Stimulated activated CD4-positive, alpha-beta T cell treated with anti-CD3 and anti-CD28 coated beads, Interleukin-1b, Interleukin-23, amount 100 ng/mL, for 48 hours (primary cell): Measurements from ENCODE around the gene SHC2.
A peak's percentile ranks its signal among the peaks of the same experiment; 100 is the strongest.

Experiments
- DNase-seq: peaks from one replicate; pipeline ENCODE4 v3.0.0-alpha.2; 2020

SHC2 gene, protein sequence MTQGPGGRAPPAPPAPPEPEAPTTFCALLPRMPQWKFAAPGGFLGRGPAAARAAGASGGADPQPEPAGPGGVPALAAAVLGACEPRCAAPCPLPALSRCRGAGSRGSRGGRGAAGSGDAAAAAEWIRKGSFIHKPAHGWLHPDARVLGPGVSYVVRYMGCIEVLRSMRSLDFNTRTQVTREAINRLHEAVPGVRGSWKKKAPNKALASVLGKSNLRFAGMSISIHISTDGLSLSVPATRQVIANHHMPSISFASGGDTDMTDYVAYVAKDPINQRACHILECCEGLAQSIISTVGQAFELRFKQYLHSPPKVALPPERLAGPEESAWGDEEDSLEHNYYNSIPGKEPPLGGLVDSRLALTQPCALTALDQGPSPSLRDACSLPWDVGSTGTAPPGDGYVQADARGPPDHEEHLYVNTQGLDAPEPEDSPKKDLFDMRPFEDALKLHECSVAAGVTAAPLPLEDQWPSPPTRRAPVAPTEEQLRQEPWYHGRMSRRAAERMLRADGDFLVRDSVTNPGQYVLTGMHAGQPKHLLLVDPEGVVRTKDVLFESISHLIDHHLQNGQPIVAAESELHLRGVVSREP

GRCh38 chr19:460877-461720, at the start of gene SHC2:
Gene SHC2 (minus strand): TSS chr19:461033. CDS start chr19:460996, 37 bp downstream.
- DNase-seq: no peak

- no peak for DNase-seq
These were observed 47.6 kb upstream of the SHC2 start for GRCh38 chr19:508204-509150.

DNA sequence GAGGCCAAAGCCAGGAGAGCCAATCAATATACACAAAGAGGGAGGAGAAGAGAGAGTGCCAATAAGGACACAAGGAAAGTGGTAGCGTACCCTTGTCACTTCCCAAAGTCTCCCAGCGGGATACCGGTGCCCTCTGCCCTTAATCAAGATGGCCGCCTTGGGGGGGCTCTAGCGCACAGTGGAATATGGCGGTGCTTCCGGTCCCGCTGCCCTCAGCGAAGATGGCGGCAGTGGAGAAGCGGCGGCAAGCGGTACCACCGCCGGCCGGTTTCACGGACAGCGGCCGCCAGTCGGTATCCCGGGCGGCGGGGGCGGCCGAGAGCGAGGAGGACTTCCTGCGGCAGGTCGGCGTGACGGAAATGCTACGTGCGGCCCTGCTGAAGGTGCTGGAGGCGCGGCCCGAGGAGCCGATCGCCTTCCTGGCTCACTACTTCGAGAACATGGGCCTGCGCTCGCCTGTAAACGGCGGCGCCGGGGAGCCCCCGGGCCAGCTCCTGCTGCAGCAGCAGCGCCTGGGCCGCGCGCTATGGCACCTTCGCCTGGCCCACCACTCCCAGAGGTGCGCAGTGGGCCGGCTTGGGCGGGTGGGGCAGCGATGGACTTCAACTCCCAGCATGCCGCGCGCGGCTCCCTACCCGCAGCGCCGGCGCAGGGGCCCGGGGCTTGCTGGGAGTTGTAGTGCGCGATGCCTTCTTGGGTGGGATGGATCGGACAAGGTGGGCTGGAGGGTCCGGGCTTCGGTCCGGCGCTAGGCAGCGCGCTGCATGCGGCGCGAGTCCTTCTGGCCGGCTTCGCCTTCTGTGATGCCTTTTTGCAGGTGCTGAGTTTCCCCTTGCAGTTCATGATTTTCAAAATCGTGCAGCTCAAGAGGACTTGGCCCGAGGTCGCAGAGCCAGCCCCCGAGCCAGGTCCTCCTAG, 46.7 kb upstream of the SHC2 start, which contains the start of gene TPGS1:
Gene TPGS1 (plus strand): TSS at position 212 of the 918 bp plus-strand sequence. CDS start 10 bp downstream, at position 222.
- DNase-seq: peak; percentile 87

- DNase-seq: peak; percentile 95
These were observed 45.8 kb upstream of the SHC2 start for GRCh38 chr19:506404-507285.

- DNase-seq: no peak
These were observed 43.8 kb upstream of the SHC2 start for GRCh38 chr19:504616-505015.

GRCh38 chr19:501646-502045, 40.8 kb upstream of the SHC2 start:
- DNase-seq: no peak

DNA sequence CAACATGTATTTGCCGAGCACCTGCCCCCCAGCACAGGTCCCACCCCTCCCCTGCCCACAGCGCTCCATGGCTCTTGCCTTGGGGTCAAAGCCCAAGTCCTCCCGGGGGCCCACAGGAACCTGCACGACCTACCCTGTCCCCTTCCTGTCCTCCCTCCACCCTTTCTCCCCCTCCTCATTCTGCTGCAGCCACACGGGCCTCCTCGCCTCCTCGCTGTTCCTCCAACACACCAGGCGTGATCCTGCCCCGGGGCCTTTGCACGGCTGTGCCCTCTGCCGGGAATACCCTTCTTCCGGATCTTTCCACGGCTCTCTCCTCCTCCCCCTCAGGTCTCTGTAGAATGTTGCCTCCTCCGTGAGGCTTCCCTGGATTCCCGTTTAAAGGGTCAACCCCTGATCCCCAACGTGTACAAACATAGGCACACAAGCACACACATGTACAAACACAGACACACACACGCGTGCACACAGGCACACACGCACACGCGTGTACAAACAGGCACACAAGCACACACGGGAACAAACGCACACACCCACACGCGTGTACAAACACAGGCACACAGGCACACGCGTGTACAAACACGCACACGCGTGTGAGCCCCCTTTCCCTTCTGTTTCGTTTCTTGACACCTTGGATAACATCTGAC, 38.3 kb upstream of the SHC2 start:
- no peak for DNase-seq

- DNase-seq: no peak
These were observed 37.7 kb upstream of the SHC2 start for GRCh38 chr19:498511-498891.

GRCh38 chr19:497869-498510, 37.2 kb upstream of the SHC2 start:
- no peak for DNase-seq

DNA sequence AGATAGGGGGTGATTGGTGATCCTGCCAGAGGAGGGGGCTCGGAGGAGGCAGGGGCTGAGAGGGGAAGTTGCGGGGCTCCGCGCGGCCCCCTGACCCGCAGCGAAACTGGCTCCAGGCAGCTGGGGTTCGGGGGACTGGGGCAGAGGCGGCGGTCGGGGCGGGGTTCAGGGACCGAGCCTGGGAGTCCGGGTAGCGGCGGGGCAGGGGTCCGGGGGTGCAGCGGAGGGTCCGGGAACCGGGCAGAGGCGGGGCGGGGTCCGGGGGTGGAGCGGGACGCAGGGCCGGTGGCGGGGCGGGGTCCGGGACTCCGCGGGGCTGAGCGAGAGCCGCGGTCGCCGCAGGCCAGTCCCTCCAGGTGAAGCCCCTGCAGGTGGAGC, 36.6 kb upstream of the SHC2 start:
- no peak for DNase-seq

DNA sequence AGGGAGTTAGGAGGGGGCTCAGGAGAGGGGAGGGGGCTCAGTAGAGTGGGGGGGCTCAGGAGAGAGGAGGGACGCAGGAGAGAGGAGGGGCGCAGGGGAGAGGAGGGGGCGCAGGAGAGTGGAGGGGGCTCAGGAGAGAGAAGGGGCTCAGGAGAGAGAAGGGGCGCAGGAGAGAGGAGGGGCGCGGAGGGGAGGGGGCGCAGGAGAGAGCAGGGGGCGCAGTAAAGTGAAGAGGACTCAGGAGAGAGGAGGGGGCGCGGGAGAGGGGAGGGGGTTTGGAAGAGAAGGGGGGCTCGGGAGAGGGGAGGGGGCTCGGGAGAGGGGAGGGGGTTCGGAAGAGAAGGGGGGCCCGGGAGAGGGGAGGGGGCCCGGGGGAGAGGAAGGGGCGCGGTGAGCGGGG, 36.2 kb upstream of the SHC2 start:
- DNase-seq: no peak

DNA sequence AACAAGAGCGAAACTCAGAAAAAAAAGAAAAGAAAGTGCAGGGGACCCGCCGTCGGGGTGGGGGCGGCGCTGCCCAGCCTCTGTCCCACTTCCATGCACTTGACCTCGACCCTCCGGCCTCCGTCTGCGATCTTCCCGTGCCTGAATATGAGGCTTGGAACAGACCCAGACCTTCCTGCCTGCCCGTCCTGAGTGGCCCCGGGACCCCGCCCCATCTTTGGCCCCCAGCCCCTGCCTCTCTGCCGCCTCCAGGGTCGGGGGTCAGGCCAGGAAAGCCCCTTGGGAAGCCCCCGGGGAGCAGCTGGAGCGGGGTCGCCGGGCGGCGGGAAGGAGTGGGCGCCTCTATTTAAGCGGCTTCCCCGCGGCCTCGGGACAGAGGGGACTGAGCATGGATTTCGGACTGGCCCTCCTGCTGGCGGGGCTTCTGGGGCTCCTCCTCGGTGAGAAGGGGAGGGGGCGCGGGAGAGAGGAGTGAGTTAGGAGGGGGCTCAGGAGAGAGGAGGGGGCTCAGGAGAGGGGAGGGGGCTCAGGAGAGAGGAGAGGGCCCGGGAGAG, 35.4 kb upstream of the SHC2 start, which contains the start of gene MADCAM1:
Gene MADCAM1 (plus strand): TSS at position 375 of the 554 bp plus-strand sequence. CDS start 14 bp downstream, at position 389.
- no peak for DNase-seq

- peak; percentile 70 for DNase-seq
These were observed 34.7 kb upstream of the SHC2 start for GRCh38 chr19:495402-496111.

GRCh38 chr19:495081-495401, 34.2 kb upstream of the SHC2 start:
- DNase-seq: no peak

DNA sequence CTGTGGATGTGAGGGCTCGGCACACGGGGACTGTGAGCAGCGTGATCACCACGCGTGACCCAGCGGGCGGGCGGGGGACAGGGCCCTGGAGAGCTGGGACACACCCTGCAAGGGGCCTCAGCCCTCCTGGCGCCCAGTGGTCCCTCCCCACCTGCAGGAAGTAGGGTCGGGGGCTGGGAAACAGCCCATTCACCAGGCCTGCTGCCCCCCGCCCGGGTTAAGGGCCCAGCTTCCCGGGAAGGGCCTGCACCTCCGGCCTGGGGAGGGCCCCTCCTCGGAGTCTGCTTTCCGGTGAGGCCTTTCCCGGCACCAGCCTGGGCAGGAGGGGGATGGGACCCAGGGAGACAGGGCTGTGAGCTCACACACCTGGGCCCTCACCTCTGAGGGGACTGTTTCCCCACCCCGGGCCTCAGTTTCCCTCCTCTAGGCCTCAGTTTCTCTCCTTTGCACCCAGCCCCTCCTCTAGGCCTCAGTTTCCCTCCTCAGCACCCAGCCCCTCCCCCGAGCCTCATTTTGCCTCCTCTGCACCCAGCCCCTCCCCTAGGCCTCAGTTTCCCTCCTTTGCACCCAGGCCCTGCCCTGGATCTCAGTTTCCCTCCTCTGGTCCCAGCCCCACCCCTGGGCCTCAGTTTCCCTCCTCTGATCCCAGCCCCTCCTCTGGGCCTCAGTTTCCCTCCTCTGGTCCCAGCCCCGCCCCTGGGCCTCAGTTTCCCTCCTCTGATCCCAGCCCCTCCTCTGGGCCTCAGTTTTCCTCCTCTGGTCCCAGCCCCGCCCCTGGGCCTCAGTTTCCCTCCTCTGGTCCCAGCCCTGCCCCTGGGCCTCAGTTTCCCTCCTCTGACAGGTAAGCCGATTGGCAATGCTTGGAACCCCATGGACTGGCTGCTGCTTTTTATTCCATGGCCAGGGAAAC, 33.6 kb upstream of the SHC2 start:
- DNase-seq: no peak

- no peak for DNase-seq
These were observed 32.7 kb upstream of the SHC2 start for GRCh38 chr19:493391-494170.
